GM19239 (cell line): Measurements from ENCODE around the gene CIC.
A peak's percentile ranks its signal among the peaks of the same experiment; 100 is the strongest.

Experiments used
- DNase-seq: peaks from one replicate; pipeline ENCODE4 v3.0.0; 2011; ENCODE audit warnings: low spot score; ENCODE audit not compliant: insufficient read length
- FAIRE-seq: peaks from 2 replicates; lab custom pipeline; 2011; peaks lifted over from hg19 to GRCh38; lab: Jason Lieb, UNC

Gene CIC

DNA sequence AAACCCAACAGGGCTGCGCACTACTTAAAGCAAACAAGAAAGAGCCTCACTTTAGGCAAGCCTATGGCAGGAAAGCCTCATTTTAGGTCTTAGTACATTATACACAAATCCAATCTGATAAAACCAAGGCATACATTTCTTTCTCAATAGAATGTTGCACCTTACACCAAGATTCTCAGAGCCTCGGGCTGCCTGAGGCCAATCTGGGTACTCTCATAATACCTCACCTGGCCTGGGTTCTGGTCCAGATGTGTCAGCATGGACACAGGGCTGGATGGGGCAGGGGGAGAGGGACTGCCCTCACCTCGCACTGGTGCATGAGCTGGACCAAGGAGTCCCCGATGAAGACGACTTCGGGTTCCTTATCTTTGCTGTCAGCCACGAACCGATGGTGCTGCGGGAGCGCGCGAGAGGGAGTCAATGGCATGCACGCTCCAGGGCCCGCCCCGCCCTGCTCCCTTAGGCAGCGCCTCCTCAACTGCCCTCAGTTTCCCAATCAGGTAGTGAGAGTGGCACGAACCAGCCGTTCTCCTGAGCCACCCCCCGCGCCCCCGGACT is 32.7 kb downstream of the CIC start, which contains the start of gene PRR19:
PRR19 (plus strand) TSS at position 487 of the 558 bp plus-strand sequence. CDS start 7,453 bp downstream, outside the sequence.
- FAIRE-seq (peak; percentile 74), DNase-seq (no peak)

DNA sequence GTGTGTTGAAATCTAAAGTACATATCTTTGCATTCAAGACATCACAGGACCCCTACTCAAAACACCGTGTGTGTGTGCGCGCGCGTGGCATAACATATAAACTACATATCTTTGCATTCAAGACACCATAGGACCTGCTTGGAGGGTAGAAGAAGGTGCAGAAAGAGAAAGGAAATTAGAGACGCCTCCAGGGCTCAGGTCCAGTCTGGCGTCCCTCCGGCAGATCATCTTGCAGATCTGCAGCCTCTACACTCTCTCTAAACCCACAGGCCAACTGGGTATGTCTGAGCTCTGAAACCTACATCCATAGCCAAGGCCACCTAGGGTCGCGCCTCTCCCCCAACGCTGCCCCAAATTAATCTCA is 34.0 kb downstream of the CIC start:
- FAIRE-seq (no peak), DNase-seq (no peak)

DNA sequence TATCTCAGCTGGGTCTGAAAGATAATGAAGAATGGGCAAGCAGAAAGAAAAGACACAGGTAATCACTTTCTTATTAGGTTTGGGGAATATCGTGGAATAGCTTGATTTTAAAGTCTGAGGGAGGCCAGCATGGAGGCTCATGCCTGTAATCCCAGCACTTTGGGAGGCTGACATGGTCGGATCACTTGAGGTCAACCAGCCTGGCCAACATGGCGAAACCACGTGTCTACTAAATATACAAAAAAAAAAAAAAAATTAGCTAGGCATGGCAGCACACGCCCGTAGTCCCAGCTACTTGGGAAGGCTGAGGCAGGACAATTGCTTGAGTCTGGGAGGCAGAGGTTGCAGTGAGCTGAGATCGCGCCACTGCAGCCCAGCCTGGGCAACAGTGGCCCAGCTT is 34.8 kb downstream of the CIC start:
- no peak for DNase-seq
- FAIRE-seq: no peak

DNA sequence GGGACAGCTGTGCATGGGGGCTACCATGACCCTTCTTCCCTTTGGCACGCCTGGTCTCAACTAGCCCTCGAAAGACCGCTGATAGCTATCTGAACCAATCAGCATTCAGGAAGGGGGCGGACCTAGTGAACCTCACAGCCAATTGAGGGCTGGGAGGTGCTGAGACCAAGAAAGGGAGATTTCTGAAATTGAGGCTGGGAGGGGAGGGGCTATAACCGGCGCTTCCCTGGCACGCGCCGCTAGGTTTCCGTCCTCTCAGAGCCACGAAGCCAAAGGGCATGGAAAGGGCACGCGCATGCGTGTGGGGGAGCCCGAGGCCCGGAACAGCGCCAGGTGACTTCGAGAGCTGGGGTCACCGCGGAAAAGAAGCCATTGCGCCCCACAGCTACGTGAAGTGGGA is 37.6 kb downstream of the CIC start:
- FAIRE-seq: no peak

DNA sequence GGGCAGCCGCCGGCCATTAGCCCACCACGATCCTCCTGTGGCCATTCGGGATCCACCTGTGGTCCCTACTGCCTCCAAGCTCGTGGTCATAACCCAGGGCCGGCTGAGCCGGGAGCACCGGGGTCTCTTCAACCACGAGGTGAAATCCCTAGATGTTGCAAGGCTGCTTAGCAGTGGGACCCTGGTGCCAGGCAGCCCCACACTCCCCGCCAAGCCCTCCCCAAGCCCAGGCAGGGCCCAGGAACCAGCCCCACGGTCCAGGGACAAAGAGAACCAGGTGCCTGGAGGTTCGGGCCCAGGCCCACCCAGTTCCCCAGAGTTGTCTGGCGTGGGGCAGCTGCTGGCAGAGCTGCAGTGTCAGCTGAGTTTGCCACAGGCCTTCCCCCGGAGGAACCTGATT is 40.6 kb downstream of the CIC start:
- FAIRE-seq (no peak), DNase-seq (no peak)

More for the DNA sequence above, 37.6 kb downstream of the CIC start:
- no peak for DNase-seq

DNA sequence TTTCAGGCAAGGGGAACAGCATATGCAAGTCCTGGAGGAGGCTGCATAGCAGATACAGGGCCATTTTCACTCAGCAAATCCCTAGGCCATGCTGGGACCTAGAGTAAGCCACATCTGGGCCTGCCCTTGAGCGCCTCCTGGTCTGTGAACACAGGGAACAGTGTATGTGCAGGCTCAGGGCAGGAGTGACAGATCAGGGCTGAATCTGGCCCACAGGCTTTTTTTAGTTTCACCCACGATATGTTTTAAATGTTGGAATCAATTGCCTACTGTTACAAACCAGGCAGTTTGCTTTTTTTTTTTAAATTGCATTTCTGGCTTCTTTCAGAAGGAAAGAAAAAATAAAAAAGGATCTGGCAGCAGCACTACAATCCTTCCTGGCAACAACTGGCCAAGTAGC is 42.6 kb downstream of the CIC start:
- no peak for FAIRE-seq
- no peak for DNase-seq

DNA sequence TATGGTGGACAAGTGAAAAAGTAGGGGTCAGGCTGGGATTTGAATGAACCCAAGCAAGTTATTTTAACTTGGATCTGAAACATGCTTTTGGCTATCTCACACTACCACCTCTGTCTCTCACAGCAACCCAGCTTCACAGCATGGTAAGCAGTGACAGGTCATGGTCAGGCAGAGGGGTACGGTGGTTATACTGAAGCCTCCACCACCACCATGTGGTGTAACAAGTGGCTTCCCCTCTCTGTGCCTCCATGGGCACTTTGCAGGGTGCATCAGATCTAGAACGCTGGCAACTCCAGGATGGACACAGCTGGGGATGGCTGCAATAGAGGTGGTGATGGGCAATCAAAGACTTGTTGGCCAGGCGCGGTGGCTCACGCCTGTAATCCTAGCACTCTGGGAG is 43.3 kb downstream of the CIC start:
- DNase-seq (no peak), FAIRE-seq (no peak)

DNA sequence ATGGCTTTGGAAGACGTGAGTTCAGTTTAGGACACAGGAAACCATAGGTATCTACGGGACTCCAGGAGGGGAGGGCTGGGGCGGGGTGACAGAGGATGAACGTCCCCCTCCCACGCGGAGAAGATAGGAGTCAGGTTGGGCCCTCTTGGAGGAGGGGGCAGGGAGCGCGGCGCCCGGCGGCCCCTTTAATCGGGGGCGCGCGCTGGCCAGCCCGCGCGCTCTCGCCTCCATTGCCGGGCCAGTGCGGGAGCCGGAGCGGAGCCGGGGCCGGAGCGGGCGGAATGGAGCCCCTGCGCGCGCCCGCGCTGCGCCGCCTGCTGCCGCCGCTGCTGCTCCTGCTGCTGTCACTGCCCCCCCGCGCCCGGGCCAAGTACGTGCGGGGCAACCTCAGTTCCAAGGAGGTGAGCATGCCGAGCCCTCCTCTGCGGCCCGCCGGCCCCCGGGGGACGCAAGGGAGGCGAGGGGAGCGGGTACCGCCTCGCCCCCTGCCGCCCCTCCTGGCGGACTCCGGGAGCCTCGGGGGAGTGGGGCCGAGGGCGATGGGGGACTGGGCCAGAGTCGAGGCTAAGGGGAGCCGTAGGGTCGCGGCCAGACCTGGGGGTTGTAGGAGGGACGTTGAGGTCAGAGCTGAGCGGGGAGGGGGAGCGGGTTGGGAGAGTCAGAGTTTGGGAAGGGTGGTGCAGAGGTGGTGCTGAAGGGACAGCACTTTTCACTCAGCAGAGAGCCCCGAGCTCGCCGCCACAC is 44.2 kb downstream of the CIC start, which contains the start of gene TMEM145:
TMEM145 (plus strand) TSS at position 214 of the 744 bp plus-strand sequence; CDS start at position 282, 68 bp downstream.
- DNase-seq (no peak), FAIRE-seq (no peak)

DNA sequence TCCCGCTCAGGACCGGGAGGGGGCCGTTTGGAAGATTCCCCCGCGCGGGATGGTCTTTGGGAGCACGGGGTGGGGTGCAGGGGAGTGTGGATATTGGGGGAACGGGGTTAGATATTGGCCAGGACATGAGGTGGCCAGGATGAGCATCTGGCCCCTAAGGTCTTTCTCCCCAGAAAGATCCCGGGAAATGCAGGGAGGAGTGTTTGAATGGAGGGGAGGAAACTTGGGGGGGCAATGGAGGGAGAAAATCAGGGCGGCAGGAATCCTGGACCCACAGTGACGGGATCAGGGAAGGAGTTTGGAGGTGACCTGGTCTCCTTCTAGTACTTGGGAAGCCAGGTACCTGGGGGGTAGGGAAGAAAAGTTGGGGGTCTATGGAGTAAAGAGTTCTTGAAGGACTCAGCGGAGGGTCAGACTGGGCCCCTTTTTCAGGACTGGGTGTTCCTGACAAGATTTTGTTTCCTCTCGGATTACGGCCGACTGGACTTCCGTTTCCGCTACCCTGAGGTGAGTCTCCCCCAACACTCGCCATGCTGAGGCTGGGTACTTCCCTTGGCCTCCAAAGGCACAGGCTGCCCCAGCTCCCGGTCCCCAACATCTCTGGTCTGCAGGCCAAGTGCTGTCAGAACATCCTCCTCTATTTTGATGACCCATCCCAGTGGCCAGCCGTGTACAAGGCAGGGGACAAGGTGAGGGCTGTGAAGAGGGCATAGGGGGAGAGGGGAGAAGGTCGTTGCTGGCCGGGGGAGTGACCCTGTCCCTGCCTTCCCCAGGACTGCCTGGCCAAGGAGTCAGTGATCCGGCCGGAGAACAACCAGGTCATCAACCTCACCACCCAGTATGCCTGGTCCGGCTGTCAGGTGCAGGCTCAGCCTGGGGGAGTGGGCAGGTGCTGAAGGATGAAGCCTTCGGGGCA is 45.0 kb downstream of the CIC start:
- no peak for DNase-seq
- no peak for FAIRE-seq

DNA sequence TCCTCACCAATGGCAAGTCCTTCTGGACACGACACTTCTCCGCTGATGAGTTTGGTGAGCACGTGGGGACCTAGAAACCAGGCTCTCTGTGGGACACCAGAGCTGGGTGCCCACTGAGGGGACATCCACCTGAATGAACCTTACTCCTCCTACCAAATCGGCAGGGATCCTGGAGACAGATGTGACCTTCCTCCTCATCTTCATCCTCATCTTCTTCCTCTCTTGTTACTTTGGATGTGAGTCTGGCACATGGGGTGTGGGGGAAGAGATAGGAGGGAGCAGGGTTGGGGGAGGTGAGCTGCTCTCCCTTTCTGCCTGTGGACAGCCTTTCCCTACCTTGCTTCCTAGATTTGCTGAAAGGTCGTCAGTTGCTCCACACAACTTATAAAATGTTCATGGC is 46.0 kb downstream of the CIC start:
- DNase-seq (no peak), FAIRE-seq (no peak)

DNA sequence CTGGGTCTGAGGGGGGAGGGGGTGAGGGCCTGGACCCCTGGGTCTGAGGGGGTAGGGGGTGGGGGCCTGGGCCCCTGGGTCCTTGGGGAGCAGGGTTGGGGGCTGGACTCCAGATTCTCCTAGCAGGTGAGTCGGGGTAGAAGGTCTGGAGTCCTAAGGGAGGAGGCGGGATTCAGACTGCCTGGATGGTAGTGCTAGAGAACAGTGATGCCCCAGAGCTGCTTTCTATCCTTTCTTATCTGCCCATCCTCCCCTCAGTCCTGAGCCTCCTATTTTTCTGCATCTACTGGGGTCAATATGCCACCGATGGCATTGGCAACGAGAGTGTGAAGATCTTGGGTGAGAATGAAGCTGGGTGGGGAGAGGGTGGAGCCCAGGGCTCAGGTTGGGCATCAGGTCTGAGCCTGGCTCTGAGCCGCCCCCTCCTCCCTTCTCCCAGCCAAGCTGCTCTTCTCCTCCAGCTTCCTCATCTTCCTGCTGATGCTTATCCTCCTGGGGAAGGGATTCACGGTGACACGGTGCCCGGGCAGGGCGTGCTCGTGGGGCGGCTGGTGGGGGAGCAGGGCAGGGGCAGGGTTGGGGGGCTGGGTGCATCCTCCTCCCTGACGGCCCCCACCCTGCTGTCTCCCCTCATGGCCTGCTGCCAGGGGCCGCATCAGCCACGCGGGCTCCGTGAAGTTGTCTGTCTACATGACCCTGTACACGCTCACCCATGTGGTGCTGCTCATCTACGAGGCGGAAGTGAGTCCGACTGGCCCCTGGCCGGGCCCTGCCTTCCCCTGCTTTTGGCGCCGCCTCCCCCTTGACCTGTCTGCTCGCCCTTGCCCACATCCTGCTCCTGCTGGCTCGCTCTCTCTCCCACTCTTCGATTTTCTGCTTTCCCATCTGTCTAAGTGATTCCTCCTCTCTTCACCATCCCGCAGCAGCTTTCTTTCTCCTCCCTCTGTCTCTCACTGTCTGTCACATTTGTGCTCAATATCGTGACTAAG is 47.5 kb downstream of the CIC start:
- FAIRE-seq: peak; percentile 72
- no peak for DNase-seq

DNA sequence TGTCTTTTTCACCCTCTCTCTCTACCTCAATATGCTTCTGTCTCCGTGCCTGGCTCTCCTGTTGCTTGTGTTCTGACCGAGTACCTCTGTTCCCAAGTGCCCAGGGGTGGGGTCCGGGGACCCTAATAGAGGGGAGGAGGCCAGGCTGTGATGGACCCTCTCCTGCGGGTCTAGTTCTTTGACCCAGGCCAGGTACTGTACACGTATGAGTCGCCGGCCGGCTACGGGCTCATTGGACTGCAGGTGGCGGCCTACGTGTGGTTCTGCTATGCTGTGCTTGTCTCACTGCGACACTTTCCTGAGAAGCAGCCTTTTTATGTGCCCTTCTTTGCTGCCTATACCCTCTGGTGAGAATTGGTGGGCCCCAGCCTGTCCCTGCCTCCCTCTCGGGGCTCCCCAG is 48.5 kb downstream of the CIC start:
- DNase-seq: no peak
- FAIRE-seq: no peak

DNA sequence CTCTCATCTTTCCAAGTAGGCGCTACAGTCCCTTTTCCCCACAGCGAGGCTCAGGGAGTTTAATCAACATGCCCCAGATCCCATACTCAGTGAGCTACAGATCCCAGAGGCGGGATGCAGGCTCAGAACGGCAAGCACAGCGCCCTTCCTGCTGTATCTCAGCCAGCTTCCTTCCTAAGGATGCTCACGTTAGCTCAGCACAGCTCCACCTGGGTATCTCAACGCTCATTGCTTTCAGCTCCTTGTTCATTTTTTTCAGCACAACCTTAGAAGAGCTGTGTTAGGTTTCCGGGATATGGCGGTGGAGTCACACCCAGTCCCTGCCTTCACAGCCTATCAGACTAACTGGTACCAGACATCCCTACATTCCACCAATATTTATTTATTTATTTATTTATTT is 53.3 kb downstream of the CIC start:
- no peak for FAIRE-seq
- no peak for DNase-seq

DNA sequence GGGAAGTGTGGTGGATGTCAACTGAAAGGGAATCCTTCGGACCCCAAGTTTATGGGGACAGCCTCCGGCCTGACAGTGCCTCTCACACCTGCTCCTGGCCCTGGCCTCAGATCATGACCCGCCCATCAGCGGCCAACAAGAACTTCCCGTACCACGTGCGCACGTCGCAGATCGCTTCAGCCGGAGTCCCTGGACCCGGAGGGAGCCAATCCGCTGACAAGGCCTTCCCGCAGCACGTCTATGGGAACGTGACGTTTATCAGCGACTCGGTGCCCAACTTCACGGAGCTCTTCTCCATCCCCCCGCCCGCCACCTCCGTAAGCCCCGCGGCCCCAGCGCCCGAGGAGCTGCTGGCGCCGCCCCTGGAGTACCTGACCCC is 54.4 kb downstream of the CIC start:
- DNase-seq (no peak), FAIRE-seq (no peak)

DNA sequence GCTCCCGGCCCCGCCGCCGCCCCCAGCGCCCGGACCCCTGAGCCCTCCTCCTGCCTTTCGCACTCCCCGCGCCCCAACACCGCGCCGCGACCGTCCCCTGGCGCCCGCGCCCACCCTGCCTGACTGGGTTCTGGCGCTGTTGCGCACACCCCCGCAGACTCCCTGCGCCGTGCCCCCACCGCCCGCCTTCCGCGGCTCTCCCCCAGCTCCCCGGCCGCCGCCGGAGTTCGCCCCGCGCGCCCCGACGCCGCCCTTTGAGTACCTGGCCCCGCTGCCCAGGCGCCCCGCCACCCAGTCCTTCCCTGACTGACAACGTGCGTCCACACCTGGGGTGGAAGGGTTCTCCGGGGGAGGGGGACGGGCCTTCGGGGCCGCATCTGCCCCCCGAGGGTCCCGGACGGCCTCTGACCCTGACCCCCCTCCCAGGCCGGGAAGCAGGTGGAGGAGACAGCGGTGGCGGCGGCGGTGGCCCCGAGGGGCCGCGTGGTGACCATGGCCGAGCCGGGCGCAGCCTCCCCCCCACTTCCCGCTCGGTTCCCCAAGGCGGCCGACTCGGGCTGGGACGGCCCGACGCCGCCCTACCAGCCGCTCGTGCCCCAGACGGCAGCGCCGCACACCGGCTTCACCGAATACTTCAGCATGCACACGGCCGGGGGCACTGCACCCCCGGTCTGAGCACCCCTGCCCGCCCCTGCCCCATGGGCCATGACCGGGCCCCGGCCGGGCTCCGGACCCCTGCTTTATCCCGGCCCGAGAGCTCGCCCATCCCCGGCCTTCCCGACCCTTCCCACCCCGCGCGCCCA is 55.0 kb downstream of the CIC start:
- FAIRE-seq (no peak), DNase-seq (no peak)

DNA sequence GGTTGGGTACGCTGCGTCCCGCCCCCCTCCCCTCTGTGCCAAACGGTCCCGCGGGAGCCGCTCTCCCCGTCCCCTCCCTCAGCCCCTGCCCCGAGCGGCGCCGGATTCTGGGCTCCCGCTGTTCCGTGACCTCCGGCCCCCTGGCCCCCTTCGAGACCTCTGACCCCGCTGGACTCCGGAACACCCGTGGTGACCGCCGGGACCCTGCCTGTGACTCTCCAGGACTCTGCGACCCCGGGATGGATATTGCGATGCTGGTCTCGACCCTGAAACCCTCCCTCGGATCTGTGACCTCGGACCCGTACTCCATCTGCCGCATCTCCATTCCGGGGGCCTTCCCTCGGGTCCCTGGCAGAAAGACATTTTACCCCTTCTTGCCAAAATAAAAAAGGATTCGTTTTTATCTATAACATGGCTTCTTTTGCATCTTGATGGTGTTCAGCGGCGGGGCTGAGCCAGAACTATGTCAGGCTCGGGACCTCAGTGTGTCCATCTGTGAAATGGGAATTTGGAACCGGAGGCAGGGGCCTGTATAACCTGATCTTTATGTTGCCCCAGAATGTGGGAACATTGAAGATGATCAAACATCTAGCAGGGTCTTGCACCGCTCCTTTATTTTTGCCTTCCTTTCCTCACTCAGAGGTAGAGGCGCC is 55.7 kb downstream of the CIC start:
- no peak for DNase-seq
- no peak for FAIRE-seq

DNA sequence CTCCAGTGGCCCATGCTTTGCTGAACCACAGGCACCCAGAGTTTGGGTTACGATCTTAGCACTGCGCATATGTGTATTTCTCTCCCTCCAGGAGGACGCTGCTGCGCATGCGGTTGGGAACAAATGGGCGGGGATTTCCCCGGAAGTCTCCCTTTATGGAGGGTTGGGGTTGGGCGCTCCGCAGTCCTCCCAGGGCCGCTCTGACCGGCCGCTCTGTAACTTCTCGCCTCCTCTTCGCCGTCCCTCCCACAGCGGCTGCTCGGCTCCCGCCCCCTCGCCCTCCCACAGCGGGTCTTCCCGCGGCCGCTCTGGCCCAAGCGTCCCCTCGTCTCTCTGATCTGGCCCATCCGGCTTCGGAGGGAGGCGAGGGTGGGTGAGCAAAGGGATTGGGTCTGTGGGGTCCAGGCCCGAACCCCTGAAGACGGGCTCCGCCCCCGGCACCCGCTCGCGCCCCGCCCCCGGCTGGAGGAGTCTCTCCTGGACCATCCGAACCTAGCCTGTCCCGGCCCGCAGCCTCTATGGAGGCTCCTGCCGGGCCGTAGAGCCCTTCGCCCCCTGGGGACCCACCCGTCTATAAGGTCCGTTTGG is 56.4 kb downstream of the CIC start, which contains the start of gene MEGF8:
MEGF8 (plus strand) TSS at position 328 of the 588 bp plus-strand sequence. CDS start 609 bp downstream, outside the sequence.
- DNase-seq (peak; percentile 98), FAIRE-seq (peak; percentile 100)
